Measurements from ENCODE around the gene IFRD2. TPM values are rescaled to one million over a fixed set of nuclear protein-coding genes. Genes with fewer than 3 reads are reported as not detected.
A peak's percentile ranks its signal among the peaks of the same experiment; 100 is the strongest.

Gene IFRD2
- total and polyA plus RNA-seq, 2 of the 13 experiments (the other 11 are each of a cell fraction or from before 2014, with no cell fraction given), result 32.8 to 96.1 TPM

- TF ChIP-seq ZNF574 (CRISPR knock-in tag; IDR thresholded peaks at IDR 0.05) (peak; percentile 19; the same call in 1 of the 2 replicates), ZNF30 (CRISPR knock-in tag; IDR thresholded peaks at IDR 0.05) (no peak), PAWR (CRISPR knock-in tag; IDR thresholded peaks at IDR 0.05; ENCODE audit: borderline replicate concordance) (0 out of 2 replicates have a peak, but pooled peaks have one; percentile 58), GFI1 (CRISPR knock-in tag; IDR thresholded peaks at IDR 0.05; ENCODE audit: borderline replicate concordance) (no peak), CREM (IDR thresholded peaks at IDR 0.05) (no peak), CREM (CRISPR knock-in tag; IDR thresholded peaks at IDR 0.05) (no peak), ZNF451 (CRISPR knock-in tag; IDR thresholded peaks at IDR 0.05) (0 out of 2 replicates have a peak, but pooled peaks have one; percentile 23), E2F2 (CRISPR knock-in tag; IDR thresholded peaks at IDR 0.05; ENCODE audit: borderline replicate concordance) (no peak), ZNF101 (CRISPR knock-in tag; IDR thresholded peaks at IDR 0.05; ENCODE audit: borderline replicate concordance, low read depth) (no peak), MTA1 (CRISPR knock-in tag; IDR thresholded peaks at IDR 0.05; ENCODE audit: borderline replicate concordance) (no peak), ZNF879 (CRISPR knock-in tag; IDR thresholded peaks at IDR 0.05) (no peak), IKZF1 (IDR thresholded peaks at IDR 0.05) (no peak), ZNF367 (CRISPR knock-in tag; IDR thresholded peaks at IDR 0.05; ENCODE audit: borderline replicate concordance) (no peak), FOXC1 (CRISPR knock-in tag; IDR thresholded peaks at IDR 0.05; ENCODE audit: borderline replicate concordance) (0 out of 2 replicates have a peak, but pooled peaks have one; percentile 15), MXD4 (CRISPR knock-in tag; IDR thresholded peaks at IDR 0.05) (no peak), ZBTB39 (CRISPR knock-in tag; IDR thresholded peaks at IDR 0.05) (no peak), ZNF232 (CRISPR knock-in tag; IDR thresholded peaks at IDR 0.05; ENCODE audit: borderline replicate concordance) (0 out of 2 replicates have a peak, but pooled peaks have one; percentile 33), POLR2G (IDR thresholded peaks at IDR 0.05; ENCODE audit: low read depth, low read length) (0 out of 2 replicates have a peak, but pooled peaks have one; percentile 33), ZNF24 (IDR thresholded peaks at IDR 0.05) (no peak), ZFYVE20 (CRISPR knock-in tag; IDR thresholded peaks at IDR 0.05; ENCODE audit: borderline replicate concordance, low read depth) (no peak), GABPA (IDR thresholded peaks at IDR 0.05; ENCODE audit: low read depth, low read length) (no peak), GABPA (CRISPR knock-in tag; IDR thresholded peaks at IDR 0.05; ENCODE audit: low read depth) (no peak), RBFOX2 (IDR thresholded peaks at IDR 0.05; ENCODE audit: low read depth, low read length) (no peak), ZSCAN25 (CRISPR knock-in tag; IDR thresholded peaks at IDR 0.05) (no peak), NPAS2 (CRISPR knock-in tag; IDR thresholded peaks at IDR 0.05; ENCODE audit: borderline replicate concordance) (no peak), ZFX (CRISPR knock-in tag; IDR thresholded peaks at IDR 0.05; ENCODE audit: low read depth) (0 out of 2 replicates have a peak, but pooled peaks have one; percentile 11)
These were observed 22.2 kb downstream of the IFRD2 start (continued) for GRCh38 chr3:50269977-50270413.

All from HepG2 (cell line).